Stimulated activated CD8-positive, alpha-beta memory T cell treated with anti-CD3 and anti-CD28 coated beads, Interleukin-12 subunit alpha, Interleukin-12 subunit beta, amount 100 ng/mL, for 1 hour (primary cell): ENCODE results near the gene PCDHGA12.
A peak's percentile ranks its signal among the peaks of the same experiment; 100 is the strongest.
"Not testable (repeated sequence)": the region's sequence is repeated elsewhere in the genome, so short reads cannot be mapped to it uniquely, and the experiment has no call there.

Experiments
- DNase-seq: peaks from one replicate; pipeline ENCODE4 v3.0.0-alpha.2; 2020; ENCODE audit warnings: low read depth

The PCDHGA12 gene

GRCh38 chr5:141407790-141408505 is 22.4 kb upstream of the PCDHGA12 start, which contains the start of gene PCDHGB6:
PCDHGB6 (plus strand) TSS chr5:141408021; CDS start chr5:141408203, 182 bp downstream.
- not testable (repeated sequence) for DNase-seq

DNA sequence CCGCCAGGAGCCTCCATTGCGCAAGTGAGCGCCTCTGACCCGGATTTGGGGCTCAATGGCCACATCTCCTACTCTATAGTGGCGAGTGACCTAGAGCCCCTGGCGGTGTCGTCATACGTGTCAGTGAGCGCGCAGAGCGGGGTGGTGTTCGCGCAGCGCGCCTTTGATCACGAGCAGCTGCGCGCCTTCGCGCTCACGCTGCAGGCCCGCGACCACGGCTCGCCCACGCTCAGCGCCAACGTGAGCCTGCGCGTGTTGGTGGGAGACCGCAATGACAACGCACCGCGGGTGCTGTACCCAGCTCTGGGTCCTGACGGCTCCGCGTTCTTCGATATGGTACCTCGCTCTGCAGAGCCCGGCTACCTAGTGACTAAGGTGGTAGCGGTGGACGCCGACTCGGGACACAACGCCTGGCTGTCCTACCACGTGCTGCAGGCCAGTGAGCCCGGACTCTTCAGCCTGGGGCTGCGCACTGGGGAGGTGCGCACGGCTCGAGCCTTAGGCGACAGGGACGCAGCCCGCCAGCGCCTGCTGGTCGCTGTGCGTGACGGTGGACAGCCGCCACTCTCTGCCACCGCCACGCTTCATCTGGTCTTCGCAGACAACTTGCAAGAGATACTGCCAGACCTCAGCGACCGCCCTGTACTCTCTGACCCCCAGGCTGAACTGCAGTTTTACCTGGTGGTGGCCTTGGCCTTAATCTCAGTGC is 20.6 kb upstream of the PCDHGA12 start:
- DNase-seq = no peak

DNA sequence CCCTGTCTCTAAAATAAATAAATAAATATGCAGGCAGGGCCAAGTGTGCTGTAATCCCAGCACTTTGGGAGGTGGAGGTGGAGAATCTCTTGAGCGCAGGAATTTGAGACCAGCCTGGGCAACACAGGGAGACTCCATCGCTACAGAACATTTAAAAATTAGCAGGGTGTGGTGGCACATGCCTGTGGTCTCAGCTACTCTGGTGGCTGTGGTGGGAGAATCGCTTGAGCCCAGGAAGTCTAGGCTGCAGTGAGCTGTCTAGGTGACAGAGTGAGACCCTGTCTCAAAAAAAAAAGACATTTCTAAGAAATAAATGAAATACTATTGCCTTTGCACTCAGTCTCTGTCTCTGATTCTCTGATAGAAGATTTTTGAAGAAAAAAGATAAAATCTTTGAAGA is 18.7 kb upstream of the PCDHGA12 start:
- no peak for DNase-seq

DNA sequence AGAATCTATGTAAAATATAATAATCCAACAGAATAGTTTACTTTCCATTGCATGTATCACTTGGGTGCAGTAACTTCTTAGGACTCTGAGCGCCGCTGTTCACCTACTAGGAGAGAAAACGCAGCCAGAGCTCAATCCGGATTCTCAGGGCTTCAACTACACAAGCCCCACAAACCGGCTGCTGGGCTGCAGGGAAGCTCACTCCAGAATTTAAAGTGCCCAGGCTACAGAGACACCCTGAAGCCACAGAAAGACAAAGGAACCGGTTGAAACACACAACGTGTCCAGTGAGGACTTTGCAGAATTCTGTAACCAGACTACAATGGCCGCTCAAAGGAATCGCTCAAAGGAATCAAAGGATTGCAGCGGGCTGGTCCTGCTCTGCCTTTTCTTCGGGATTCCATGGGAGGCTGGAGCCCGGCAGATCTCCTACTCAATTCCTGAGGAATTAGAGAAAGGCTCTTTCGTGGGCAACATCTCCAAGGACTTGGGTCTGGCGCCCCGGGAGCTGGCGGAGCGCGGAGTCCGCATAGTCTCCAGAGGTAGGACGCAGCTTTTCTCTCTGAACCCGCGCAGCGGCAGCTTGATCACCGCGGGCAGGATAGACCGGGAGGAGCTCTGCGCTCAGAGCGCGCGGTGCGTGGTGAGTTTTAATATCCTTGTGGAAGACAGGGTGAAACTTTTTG is 17.3 kb upstream of the PCDHGA12 start, which contains the start of gene PCDHGA10:
PCDHGA10 (plus strand) TSS at position 134 of the 686 bp plus-strand sequence; CDS start at position 323, 189 bp downstream.
- DNase-seq = peak; percentile 26

DNA sequence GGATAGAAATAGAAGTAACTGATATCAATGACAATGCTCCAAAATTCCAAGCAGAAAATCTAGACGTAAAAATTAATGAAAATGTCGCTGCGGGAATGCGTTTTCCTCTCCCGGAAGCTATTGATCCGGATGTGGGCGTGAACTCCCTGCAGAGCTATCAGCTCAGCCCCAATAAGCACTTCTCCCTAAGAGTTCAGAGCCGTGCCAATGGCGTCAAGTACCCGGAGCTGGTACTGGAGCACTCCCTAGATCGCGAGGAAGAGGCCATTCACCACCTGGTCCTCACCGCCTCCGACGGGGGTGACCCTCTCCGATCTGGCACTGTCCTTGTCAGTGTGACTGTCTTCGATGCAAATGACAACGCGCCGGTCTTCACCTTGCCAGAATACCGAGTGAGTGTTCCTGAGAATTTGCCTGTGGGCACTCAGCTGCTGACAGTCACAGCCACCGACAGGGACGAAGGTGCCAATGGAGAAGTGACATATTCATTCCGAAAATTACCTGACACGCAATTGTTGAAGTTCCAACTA is 16.7 kb upstream of the PCDHGA12 start:
- DNase-seq = no peak

- DNase-seq = not testable (repeated sequence)
Measured at GRCh38 chr5:141414548-141415274, 15.6 kb upstream of the PCDHGA12 start.

DNA sequence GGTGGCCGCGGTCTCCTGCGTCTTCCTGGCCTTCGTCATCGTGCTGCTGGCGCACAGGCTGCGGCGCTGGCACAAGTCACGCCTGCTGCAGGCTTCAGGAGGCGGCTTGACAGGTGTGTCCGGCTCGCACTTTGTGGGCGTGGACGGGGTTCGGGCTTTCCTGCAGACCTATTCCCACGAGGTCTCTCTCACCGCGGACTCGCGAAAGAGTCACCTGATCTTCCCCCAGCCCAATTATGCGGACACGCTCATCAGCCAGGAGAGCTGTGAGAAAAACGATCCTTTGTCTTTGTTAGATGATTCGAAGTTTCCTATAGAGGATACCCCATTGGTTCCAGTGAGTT is 15.1 kb upstream of the PCDHGA12 start:
- not testable (repeated sequence) for DNase-seq

DNA sequence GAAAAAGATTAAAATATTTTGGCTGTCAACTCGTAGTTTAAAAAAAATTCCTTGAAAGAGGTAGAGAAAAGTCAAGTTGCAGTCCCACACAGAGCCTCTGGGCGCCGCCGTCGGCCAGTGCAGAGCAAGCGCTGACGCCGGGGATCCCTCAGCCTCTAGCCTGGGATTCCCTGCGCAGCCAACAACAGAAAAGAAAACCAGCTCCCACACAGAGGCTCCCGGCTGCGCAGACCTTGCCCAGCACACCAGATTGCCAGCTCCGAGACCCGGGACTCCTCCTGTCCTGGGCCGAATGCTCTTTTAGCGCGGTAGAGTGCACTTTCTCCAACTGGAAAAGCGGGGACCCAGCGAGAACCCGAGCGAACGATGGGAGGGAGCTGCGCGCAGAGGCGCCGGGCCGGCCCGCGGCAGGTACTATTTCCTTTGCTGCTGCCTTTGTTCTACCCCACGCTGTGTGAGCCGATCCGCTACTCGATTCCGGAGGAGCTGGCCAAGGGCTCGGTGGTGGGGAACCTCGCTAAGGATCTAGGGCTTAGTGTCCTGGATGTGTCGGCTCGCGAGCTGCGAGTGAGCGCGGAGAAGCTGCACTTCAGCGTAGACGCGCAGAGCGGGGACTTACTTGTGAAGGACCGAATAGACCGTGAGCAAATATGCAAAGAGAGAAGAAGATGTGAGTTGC is 12.7 kb upstream of the PCDHGA12 start, which contains the start of gene PCDHGB7:
PCDHGB7 (plus strand) TSS at position 184 of the 679 bp plus-strand sequence; CDS start at position 367, 183 bp downstream.
- not testable (repeated sequence) for DNase-seq

GRCh38 chr5:141419074-141419880 is 11.0 kb upstream of the PCDHGA12 start:
- no peak for DNase-seq

- DNase-seq = no peak
Measured at GRCh38 chr5:141420855-141421488, 9.3 kb upstream of the PCDHGA12 start, which contains the start of gene PCDHGA11. PCDHGA11 (plus strand) TSS chr5:141421051; CDS start chr5:141421228, 177 bp downstream.

- DNase-seq = no peak
Measured at GRCh38 chr5:141421489-141421855, 8.8 kb upstream of the PCDHGA12 start.

DNA sequence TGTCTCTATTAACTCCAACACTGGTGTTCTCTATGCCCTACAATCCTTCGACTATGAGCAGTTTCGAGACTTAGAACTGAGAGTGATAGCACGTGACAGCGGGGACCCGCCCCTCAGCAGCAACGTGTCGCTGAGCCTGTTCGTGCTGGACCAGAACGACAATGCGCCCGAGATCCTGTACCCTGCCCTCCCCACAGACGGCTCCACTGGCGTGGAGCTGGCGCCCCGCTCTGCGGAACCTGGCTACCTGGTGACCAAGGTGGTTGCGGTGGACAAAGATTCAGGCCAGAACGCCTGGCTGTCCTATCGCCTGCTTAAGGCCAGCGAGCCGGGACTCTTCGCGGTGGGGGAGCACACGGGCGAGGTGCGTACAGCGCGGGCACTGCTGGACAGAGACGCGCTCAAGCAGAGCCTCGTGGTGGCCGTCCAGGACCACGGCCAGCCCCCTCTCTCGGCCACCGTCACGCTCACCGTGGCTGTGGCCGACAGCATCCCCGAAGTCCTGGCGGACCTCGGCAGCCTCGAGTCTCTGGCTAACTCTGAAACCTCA is 7.5 kb upstream of the PCDHGA12 start:
- no peak for DNase-seq

DNA sequence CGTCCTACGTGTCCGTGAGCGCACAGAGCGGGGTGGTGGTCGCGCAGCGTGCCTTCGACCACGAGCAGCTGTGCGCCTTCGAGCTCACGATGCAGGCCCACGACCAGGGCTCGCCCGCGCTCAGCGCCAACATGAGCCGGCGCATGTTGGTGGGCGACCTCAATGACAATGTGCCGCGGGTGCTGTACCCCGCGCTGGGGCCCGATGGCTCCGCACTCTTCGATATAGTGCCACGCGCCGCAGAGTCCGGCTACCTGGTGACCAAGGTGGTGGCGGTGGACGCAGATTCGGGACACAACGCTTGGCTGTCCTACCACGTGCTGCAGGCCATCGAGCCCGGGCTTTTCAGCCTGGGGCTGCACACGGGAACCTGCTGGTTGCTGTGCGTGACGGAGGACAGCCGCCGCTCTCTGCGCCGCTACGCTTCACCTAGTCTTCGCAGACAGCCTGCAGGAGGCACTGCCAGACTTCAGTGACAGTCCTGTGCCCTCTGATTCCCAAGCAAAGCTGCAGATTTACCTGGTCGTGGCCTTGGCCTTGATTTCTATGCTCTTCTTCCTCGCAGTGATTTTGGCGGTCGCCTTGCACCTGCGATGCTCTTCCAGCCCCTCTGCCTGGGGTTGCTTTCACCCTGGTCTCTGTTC is 2.4 kb upstream of the PCDHGA12 start:
- DNase-seq = no peak

DNA sequence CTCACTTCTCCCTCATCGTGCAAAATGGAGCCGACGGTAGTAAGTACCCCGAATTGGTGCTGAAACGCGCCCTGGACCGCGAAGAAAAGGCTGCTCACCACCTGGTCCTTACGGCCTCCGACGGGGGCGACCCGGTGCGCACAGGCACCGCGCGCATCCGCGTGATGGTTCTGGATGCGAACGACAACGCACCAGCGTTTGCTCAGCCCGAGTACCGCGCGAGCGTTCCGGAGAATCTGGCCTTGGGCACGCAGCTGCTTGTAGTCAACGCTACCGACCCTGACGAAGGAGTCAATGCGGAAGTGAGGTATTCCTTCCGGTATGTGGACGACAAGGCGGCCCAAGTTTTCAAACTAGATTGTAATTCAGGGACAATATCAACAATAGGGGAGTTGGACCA is 979 bp downstream of the PCDHGA12 start:
- no peak for DNase-seq

DNA sequence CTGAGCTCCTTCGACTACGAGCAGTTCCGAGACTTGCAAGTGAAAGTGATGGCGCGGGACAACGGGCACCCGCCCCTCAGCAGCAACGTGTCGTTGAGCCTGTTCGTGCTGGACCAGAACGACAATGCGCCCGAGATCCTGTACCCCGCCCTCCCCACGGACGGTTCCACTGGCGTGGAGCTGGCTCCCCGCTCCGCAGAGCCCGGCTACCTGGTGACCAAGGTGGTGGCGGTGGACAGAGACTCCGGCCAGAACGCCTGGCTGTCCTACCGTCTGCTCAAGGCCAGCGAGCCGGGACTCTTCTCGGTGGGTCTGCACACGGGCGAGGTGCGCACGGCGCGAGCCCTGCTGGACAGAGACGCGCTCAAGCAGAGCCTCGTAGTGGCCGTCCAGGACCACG is 2.0 kb downstream of the PCDHGA12 start:
- DNase-seq = not testable (repeated sequence)

GRCh38 chr5:141432726-141433125 is 2.4 kb downstream of the PCDHGA12 start:
- not testable (repeated sequence) for DNase-seq

GRCh38 chr5:141434006-141434405 is 3.7 kb downstream of the PCDHGA12 start:
- no peak for DNase-seq

GRCh38 chr5:141437221-141437620 is 6.9 kb downstream of the PCDHGA12 start:
- no peak for DNase-seq
